ENCODE data around the gene ILDR2. TPM values are rescaled to one million over a fixed set of nuclear protein-coding genes. Genes with fewer than 3 reads are reported as not detected.
A peak's percentile ranks its signal among the peaks of the same experiment; 100 is the strongest.

The ILDR2 gene
- total and polyA plus RNA-seq, 2 experiments from 2014 or later = not detected

DNA sequence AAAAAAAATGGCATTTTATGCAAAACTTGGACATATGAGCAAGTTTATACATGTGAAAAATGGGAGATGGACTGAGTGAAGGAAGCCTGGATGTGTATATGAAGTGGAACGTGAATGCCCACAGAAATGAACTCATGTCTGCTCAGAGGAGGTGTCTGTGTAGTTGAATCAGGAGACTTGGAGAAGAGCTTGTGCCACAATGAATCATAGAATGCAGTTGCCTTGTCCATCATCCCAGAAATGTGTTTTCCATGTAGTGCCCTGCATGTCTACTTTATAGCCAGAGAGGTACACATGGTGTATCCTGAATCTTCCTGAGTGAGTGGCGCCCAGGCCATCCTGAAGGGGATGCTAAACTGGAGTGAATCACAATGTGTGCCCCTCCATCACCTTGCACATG, 2.6 kb upstream of the ILDR2 start:
- H3K79me2 ChIP-seq (ENCODE audit: insufficient read depth) = no peaks in the 10 kb centered on the region
- no peaks in the 10 kb centered on the region for H3K4me1 ChIP-seq (ENCODE audit: insufficient read depth)
- in situ Hi-C loops (cut with MboI) = no loop called here
- no peaks in the 10 kb centered on the region for H4K20me1 ChIP-seq (ENCODE audit: insufficient read depth)
- H3K9me2 ChIP-seq (ENCODE audit: insufficient read depth) = no peaks in the 10 kb centered on the region
- H3K27me3 ChIP-seq (replicated peaks; ENCODE audit: insufficient read depth) = peaks cover 45% of the 10 kb centered on the region
- H3K27ac ChIP-seq = no peak overlapping the region
- TF ChIP-seq EZH2phosphoT487 (IDR thresholded peaks at IDR 0.05; ENCODE audit: insufficient read depth, low read depth) = no peak
- no peak for TF ChIP-seq EZH2 (IDR thresholded peaks at IDR 0.05; ENCODE audit: insufficient read depth, poor library complexity, severe bottlenecking)
- no peaks in the 10 kb centered on the region for H3K9me3 ChIP-seq (ENCODE audit: low read depth)
- no peak overlapping the region for H3K9ac ChIP-seq
- H3K36me3 ChIP-seq (ENCODE audit: low read depth) = no peaks in the 10 kb centered on the region
- H2AFZ ChIP-seq = no peak overlapping the region
- no peak overlapping the region for H3K4me2 ChIP-seq (ENCODE audit: unreplicated experiment)
- H3K4me3 ChIP-seq = no peak overlapping the region
- WGBS, 2 experiments (ENCODE audit: low coverage in 1 of 2, low lambda C conversion rate in 2 of 2, missing lambda C conversion rate in 2 of 2) = 51 to 69% methylated on average over 2 of the region's 2 CpGs
- no peaks in the 10 kb centered on the region for H3F3A ChIP-seq (ENCODE audit: insufficient read depth)
- DNase-seq = no peak

DNA sequence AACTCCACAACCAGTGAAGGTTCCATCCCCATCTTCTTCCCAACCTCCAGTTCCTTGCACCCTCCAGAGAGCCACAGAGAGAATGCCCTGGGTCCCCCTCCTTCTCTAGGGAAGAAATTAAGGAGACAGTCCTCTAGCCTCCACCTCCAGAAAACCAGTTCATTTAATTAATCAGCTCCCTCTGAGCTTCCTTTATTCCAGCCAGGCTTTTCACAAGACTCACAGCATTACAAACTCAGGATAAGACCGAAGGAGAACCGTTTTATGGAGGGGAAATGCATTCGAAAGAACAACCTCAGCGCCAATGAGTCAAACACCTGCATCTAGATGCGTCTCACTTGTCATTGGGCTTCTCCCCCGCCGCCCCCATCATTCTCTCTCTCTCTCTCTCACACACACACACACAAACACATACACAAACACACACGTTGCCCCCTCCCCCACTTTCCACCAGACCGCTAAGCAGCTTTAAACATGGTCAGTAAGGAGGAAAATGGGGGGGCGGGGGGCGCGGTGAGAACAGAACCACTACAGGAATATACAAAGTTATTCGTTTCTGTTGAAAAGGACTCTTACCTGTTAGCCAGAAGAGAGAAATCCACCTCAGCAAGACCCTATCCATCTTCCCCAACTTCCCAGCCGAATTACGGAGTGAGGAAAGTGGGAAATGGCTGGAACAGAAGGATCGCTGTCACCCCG, 544 bp downstream of the ILDR2 start:
- no peaks in the 10 kb centered on the region for H3K9me3 ChIP-seq (ENCODE audit: low read depth)
- no peak overlapping the region for H2AFZ ChIP-seq
- H3K27ac ChIP-seq = no peak overlapping the region
- peak overlapping the region; percentile 48 for H3K4me2 ChIP-seq (ENCODE audit: unreplicated experiment)
- H4K20me1 ChIP-seq (ENCODE audit: insufficient read depth) = no peaks in the 10 kb centered on the region
- no peak overlapping the region for H3K9ac ChIP-seq
- H3F3A ChIP-seq (ENCODE audit: insufficient read depth) = no peaks in the 10 kb centered on the region
- peak overlapping the region; percentile 60 for H3K4me3 ChIP-seq
- in situ Hi-C loops (cut with MboI) = no loop called here
- 6 to 10% methylated on average over 15 to 17 of the region's 17 CpGs for WGBS, 2 experiments (ENCODE audit: low coverage in 1 of 2, low lambda C conversion rate in 2 of 2, missing lambda C conversion rate in 2 of 2)
- no peaks in the 10 kb centered on the region for H3K36me3 ChIP-seq (ENCODE audit: low read depth)
- no peaks in the 10 kb centered on the region for H3K9me2 ChIP-seq (ENCODE audit: insufficient read depth)
- no peaks in the 10 kb centered on the region for H3K79me2 ChIP-seq (ENCODE audit: insufficient read depth)
- H3K27me3 ChIP-seq (replicated peaks; ENCODE audit: insufficient read depth) = peaks cover 71% of the 10 kb centered on the region
- no peaks in the 10 kb centered on the region for H3K4me1 ChIP-seq (ENCODE audit: insufficient read depth)
- DNase-seq = no peak
- TF ChIP-seq EZH2phosphoT487 (IDR thresholded peaks at IDR 0.05; ENCODE audit: insufficient read depth, low read depth) = no peak
- peak; percentile 69 for TF ChIP-seq EZH2 (IDR thresholded peaks at IDR 0.05; ENCODE audit: insufficient read depth, poor library complexity, severe bottlenecking)

DNA sequence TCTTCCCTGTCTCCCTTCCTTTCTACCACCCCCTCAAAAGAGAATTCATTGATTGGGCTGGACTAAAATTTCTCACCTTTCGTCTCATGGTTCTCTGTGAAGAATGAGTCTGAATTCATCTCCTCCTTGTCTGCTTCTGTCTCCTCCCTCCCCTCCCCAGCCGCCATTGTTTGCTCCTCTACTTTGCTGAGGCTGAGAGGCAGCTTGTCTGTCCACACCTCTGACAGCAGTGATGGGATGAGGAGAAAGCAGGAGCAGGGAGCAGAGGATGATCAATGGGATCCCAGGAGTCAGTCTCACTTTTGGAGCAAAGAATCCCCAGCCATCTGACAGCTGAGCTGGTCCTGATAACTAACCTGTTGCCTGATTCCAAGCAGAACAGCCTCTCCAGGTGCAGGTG, 2.5 kb downstream of the ILDR2 start:
- Histone ChIP-seq H3F3A (ENCODE audit: insufficient read depth) (no peaks in the 10 kb centered on the region), H3K4me2 (ENCODE audit: unreplicated experiment) (no peak overlapping the region), H3K79me2 (ENCODE audit: insufficient read depth) (no peaks in the 10 kb centered on the region), H2AFZ (no peak overlapping the region), H3K9ac (no peak overlapping the region), H3K36me3 (ENCODE audit: low read depth) (no peaks in the 10 kb centered on the region), H4K20me1 (ENCODE audit: insufficient read depth) (no peaks in the 10 kb centered on the region), H3K4me3 (no peak overlapping the region), H3K9me2 (ENCODE audit: insufficient read depth) (no peaks in the 10 kb centered on the region), H3K4me1 (ENCODE audit: insufficient read depth) (no peaks in the 10 kb centered on the region), H3K9me3 (ENCODE audit: low read depth) (no peaks in the 10 kb centered on the region), H3K27ac (no peak overlapping the region), H3K27me3 (replicated peaks; ENCODE audit: insufficient read depth) (peaks cover 64% of the 10 kb centered on the region)
- no peak for TF ChIP-seq EZH2 (IDR thresholded peaks at IDR 0.05; ENCODE audit: insufficient read depth, poor library complexity, severe bottlenecking)
- TF ChIP-seq EZH2phosphoT487 (IDR thresholded peaks at IDR 0.05; ENCODE audit: insufficient read depth, low read depth) = no peak
- in situ Hi-C loops (cut with MboI) = no loop called here
- 17 to 33% methylated on average over 2 of the region's 2 CpGs for WGBS, 2 experiments (ENCODE audit: low coverage in 1 of 2, low lambda C conversion rate in 2 of 2, missing lambda C conversion rate in 2 of 2)
- DNase-seq = no peak

DNA sequence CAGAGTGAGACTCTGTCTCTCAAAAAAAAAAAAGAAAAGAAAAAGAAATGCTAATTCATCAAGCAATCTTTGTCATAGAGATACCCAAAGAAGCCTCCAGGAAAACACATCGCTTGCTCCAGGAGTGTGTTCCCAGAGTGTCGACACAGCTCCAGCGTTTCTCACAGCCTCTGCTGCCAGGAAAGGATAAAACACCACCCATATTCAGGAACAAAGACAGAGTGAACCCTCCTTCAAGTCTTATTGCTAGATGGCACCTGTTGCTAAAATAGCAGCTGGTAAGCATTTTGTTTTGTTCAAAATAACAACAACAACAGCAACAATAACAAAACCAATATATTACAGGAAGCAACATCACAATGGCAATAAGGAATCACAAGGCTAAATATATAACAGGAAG, 3.1 kb downstream of the ILDR2 start:
- H4K20me1 ChIP-seq (ENCODE audit: insufficient read depth) = no peaks in the 10 kb centered on the region
- WGBS, 2 experiments (ENCODE audit: low coverage in 1 of 2, low lambda C conversion rate in 2 of 2, missing lambda C conversion rate in 2 of 2) = 21 to 31% methylated on average over 3 of the region's 3 CpGs

More for the DNA sequence above, 3.1 kb downstream of the ILDR2 start:
- H3K9ac ChIP-seq = no peak overlapping the region
- H3K4me3 ChIP-seq = no peak overlapping the region
- no peak for DNase-seq
- H3K79me2 ChIP-seq (ENCODE audit: insufficient read depth) = no peaks in the 10 kb centered on the region
- in situ Hi-C loops (cut with MboI) = no loop called here
- H3K36me3 ChIP-seq (ENCODE audit: low read depth) = no peaks in the 10 kb centered on the region
- no peak for TF ChIP-seq EZH2phosphoT487 (IDR thresholded peaks at IDR 0.05; ENCODE audit: insufficient read depth, low read depth)
- no peak for TF ChIP-seq EZH2 (IDR thresholded peaks at IDR 0.05; ENCODE audit: insufficient read depth, poor library complexity, severe bottlenecking)
- H3K9me2 ChIP-seq (ENCODE audit: insufficient read depth) = no peaks in the 10 kb centered on the region
- H3K4me2 ChIP-seq (ENCODE audit: unreplicated experiment) = no peak overlapping the region
- H3K27ac ChIP-seq = no peak overlapping the region
- H3F3A ChIP-seq (ENCODE audit: insufficient read depth) = no peaks in the 10 kb centered on the region
- no peak overlapping the region for H2AFZ ChIP-seq
- H3K9me3 ChIP-seq (ENCODE audit: low read depth) = no peaks in the 10 kb centered on the region
- no peaks in the 10 kb centered on the region for H3K4me1 ChIP-seq (ENCODE audit: insufficient read depth)
- H3K27me3 ChIP-seq (replicated peaks; ENCODE audit: insufficient read depth) = peaks cover 63% of the 10 kb centered on the region

Data from GM23248 (cell line).